MM.1S (cell line): ENCODE results near the gene NAIF1.

ENCODE experiments used
- DNase-seq: peaks from one replicate; pipeline ENCODE4 v3.0.0-alpha.2; 2015
- H2AFZ ChIP-seq: fragments of 300-600 bp; sonication (generic); 2 replicates; pipeline ENCODE4 v1.6.0; 2016; ENCODE audit warnings: antibody characterized with exemption, low read length
- H3F3A ChIP-seq: fragments of 300-600 bp; sonication (generic); 2 replicates; pipeline ENCODE4 v1.6.1; 2016; ENCODE audit warnings: mild to moderate bottlenecking, antibody characterized with exemption, low read length, moderate library complexity, mixed read lengths; ENCODE audit not compliant: insufficient read depth
- H3K27ac ChIP-seq: fragments of 300-600 bp; sonication (generic); 2 replicates; pipeline ENCODE4 v1.5.1; 2016; ENCODE audit warnings: mild to moderate bottlenecking, low read length
- H3K27me3 ChIP-seq: fragments of 300-600 bp; sonication (generic); replicated peaks from 2 replicates; pipeline ENCODE4 v1.6.0; 2016; ENCODE audit warnings: low read length; ENCODE audit not compliant: insufficient read depth
- H3K36me3 ChIP-seq: fragments of 300-600 bp; sonication (generic); replicated peaks from 2 replicates; pipeline ENCODE4 v1.6.1; 2016; ENCODE audit warnings: mild to moderate bottlenecking, low read length, mixed read lengths; ENCODE audit not compliant: insufficient read depth
- H3K4me1 ChIP-seq: fragments of 300-600 bp; sonication (generic); 2 replicates; pipeline ENCODE4 v1.6.1; 2016; ENCODE audit warnings: low read length, mixed read lengths
- H3K4me2 ChIP-seq: fragments of 300-600 bp; sonication (generic); 2 replicates; pipeline ENCODE4 v1.6.0; 2016; ENCODE audit warnings: low read depth, low read length
- H3K4me3 ChIP-seq: fragments of 300-600 bp; sonication (generic); 2 replicates; pipeline ENCODE4 v1.5.1; 2016; ENCODE audit warnings: low read length, mixed read lengths
- H3K79me2 ChIP-seq: fragments of 300-600 bp; sonication (generic); 2 replicates; pipeline ENCODE4 v1.6.1; 2016; ENCODE audit warnings: mixed run types, low read length, mixed read lengths
- H3K9ac ChIP-seq: fragments of 300-600 bp; sonication (generic); 2 replicates; pipeline ENCODE4 v1.6.1; 2016; ENCODE audit warnings: low read length, mixed read lengths
- H3K9me2 ChIP-seq: fragments of 300-600 bp; sonication (generic); replicated peaks from 2 replicates; pipeline ENCODE4 v1.6.1; 2016; ENCODE audit warnings: mild to moderate bottlenecking, low read length, mixed read lengths; ENCODE audit not compliant: insufficient read depth
- H3K9me3 ChIP-seq: fragments of 300-600 bp; sonication (generic); replicated peaks from 2 replicates; pipeline ENCODE4 v1.6.1; 2016; ENCODE audit warnings: mild to moderate bottlenecking, low read length, mixed read lengths; ENCODE audit not compliant: insufficient read depth
- H4K20me1 ChIP-seq: fragments of 300-600 bp; sonication (generic); 2 replicates; pipeline ENCODE4 v1.6.1; 2016; ENCODE audit warnings: mild to moderate bottlenecking, low read length, moderate library complexity, mixed read lengths; ENCODE audit not compliant: insufficient read depth
- CTCF ChIP-seq: fragments of 300-600 bp; sonication (generic); IDR thresholded peaks from 2 replicates; pipeline ENCODE4 v1.5.1; 2016; ENCODE audit warnings: antibody characterized with exemption, low read length, mixed read lengths
- EZH2 ChIP-seq: fragments of 300-600 bp; sonication (generic); optimal IDR thresholded peaks from 2 replicates; pipeline ENCODE3; 2017; ENCODE audit warnings: low read depth, mild to moderate bottlenecking, antibody characterized with exemption, low read length, mixed read lengths
- EZH2phosphoT487 ChIP-seq: fragments of 300-600 bp; sonication (generic); IDR thresholded peaks from 2 replicates; pipeline ENCODE4 v1.6.1; 2018; ENCODE audit warnings: antibody characterized with exemption, low read length

Gene NAIF1

GRCh38 chr9:128098297-128099230 lies 31.4 kb upstream of the NAIF1 start:
- peaks cover 11% of the 10 kb centered on the region for H3K36me3 ChIP-seq
- H3K4me2 ChIP-seq = no peak overlapping the region
- H3K4me3 ChIP-seq = no peak overlapping the region
- no peak for TF ChIP-seq EZH2phosphoT487
- TF ChIP-seq EZH2 = no peak
- no peak for TF ChIP-seq CTCF
- no peak for DNase-seq
- H2AFZ ChIP-seq = no peak overlapping the region
- H3F3A ChIP-seq = peaks cover 1% of the 10 kb centered on the region; the same call in 1 of the 2 replicates
- no peak overlapping the region for H3K27ac ChIP-seq
- peaks cover 44% of the 10 kb centered on the region for H4K20me1 ChIP-seq
- H3K9me3 ChIP-seq = no peaks in the 10 kb centered on the region
- peaks cover 99% of the 10 kb centered on the region for H3K79me2 ChIP-seq
- H3K9ac ChIP-seq = no peak overlapping the region
- H3K4me1 ChIP-seq = no peaks in the 10 kb centered on the region
- H3K27me3 ChIP-seq = no peaks in the 10 kb centered on the region
- no peaks in the 10 kb centered on the region for H3K9me2 ChIP-seq

GRCh38 chr9:128097543-128098296 lies 30.6 kb upstream of the NAIF1 start:
- no peak overlapping the region for H3K9ac ChIP-seq
- no peak for TF ChIP-seq EZH2
- TF ChIP-seq EZH2phosphoT487 = no peak
- TF ChIP-seq CTCF = no peak
- no peak overlapping the region for H3K4me2 ChIP-seq
- H3K27me3 ChIP-seq = no peaks in the 10 kb centered on the region
- no peak overlapping the region for H2AFZ ChIP-seq
- peaks cover 11% of the 10 kb centered on the region for H3K36me3 ChIP-seq
- no peaks in the 10 kb centered on the region for H3K4me1 ChIP-seq
- no peak overlapping the region for H3K4me3 ChIP-seq
- H3F3A ChIP-seq = no peaks in the 10 kb centered on the region
- H3K79me2 ChIP-seq = peaks cover 99% of the 10 kb centered on the region
- H4K20me1 ChIP-seq = peaks cover 48% of the 10 kb centered on the region
- no peaks in the 10 kb centered on the region for H3K9me3 ChIP-seq
- H3K27ac ChIP-seq = no peak overlapping the region
- no peak for DNase-seq
- no peaks in the 10 kb centered on the region for H3K9me2 ChIP-seq

DNA sequence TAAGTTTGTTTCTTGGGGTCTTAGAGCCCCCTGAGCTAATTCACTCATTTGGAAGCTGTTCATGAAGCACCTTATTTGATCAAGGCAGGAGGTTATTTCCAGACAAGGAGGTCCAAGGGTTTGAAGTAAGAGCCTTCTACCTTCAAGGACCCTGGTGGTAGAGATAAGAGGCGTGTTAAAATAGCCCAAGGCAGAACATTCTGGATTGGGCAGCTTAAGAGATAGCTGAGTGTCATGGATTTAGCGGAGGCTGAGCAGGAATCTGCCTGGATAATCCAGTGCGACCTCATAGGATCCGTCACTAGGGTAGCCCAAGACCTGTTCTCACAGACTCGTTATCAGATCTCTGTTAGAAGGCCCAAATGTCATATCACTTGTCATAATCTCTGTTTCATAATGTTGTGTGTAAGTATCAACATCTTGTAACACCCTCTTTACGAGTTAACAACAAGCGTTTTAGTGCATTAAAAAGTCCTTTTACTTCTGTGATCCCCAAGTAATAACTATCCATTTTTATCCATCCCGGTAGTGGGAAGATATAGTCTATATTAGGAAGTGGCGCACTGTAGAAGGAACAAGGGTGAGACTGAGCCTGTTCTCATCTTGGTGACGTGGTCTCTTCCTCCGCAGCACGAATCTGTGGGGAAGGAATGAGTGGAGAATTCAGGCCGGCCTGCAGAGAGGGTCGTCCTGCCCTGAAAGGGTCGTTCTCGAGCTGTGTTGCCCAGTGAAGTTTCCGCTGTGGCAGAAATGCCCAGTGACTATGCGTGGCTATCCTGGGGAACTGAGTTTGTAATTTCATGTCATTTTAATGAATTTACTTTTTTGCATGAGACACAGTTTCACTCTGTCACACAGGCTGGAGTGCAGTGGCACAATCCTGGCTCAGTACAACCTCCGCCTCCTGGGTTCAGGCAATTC lies 29.8 kb upstream of the NAIF1 start:
- no peak overlapping the region for H3K4me3 ChIP-seq
- H3K9ac ChIP-seq = no peak overlapping the region
- no peaks in the 10 kb centered on the region for H3K9me2 ChIP-seq
- no peaks in the 10 kb centered on the region for H3K4me1 ChIP-seq
- no peak for DNase-seq
- H3K36me3 ChIP-seq = peaks cover 11% of the 10 kb centered on the region
- TF ChIP-seq EZH2phosphoT487 (no peak), CTCF (no peak), EZH2 (no peak)
- H3F3A ChIP-seq = no peaks in the 10 kb centered on the region
- H4K20me1 ChIP-seq = peaks cover 56% of the 10 kb centered on the region
- H3K4me2 ChIP-seq = no peak overlapping the region
- peaks cover 99% of the 10 kb centered on the region for H3K79me2 ChIP-seq
- no peak overlapping the region for H3K27ac ChIP-seq
- no peak overlapping the region for H2AFZ ChIP-seq
- no peaks in the 10 kb centered on the region for H3K27me3 ChIP-seq
- H3K9me3 ChIP-seq = no peaks in the 10 kb centered on the region
